Smooth muscle cell (in vitro differentiated cells): ENCODE results near the gene GPR137B. TPM values are rescaled to one million over a fixed set of nuclear protein-coding genes. Genes with fewer than 3 reads are reported as not detected.

Source experiments
- DNase-seq: peaks from one replicate; lab custom pipeline; 2025; ENCODE audit not compliant: unreplicated experiment; lab: John Stamatoyannopoulos, UW
- H2AFZ ChIP-seq: fragments of 200-600 bp; sonication (generic); 2 replicates; pipeline ENCODE4 v1.6.0; 2016; ENCODE audit warnings: antibody characterized with exemption, low read depth, mild to moderate bottlenecking
- H3F3A ChIP-seq: fragments of 200-600 bp; sonication (generic); 2 replicates; pipeline ENCODE4 v1.6.0; 2017; ENCODE audit warnings: antibody characterized with exemption, low read depth
- H3K27ac ChIP-seq: fragments of 200-600 bp; sonication (generic); 2 replicates; pipeline ENCODE4 v1.5.1; 2016; ENCODE audit warnings: low read depth, mild to moderate bottlenecking
- H3K27me3 ChIP-seq: fragments of 200-600 bp; sonication (generic); 2 replicates; pipeline ENCODE4 v1.6.1; 2016; ENCODE audit warnings: low read depth, mild to moderate bottlenecking
- H3K36me3 ChIP-seq: fragments of 200-600 bp; sonication (generic); 2 replicates; pipeline ENCODE4 v1.5.1; 2016; ENCODE audit warnings: low read depth
- H3K4me1 ChIP-seq: fragments of 200-600 bp; sonication (generic); 2 replicates; pipeline ENCODE4 v1.5.1; 2016; ENCODE audit warnings: low read depth
- H3K4me2 ChIP-seq: fragments of 200-600 bp; sonication (generic); 2 replicates; pipeline ENCODE4 v1.6.0; 2016; ENCODE audit warnings: mild to moderate bottlenecking
- H3K4me3 ChIP-seq: fragments of 200-600 bp; sonication (generic); 2 replicates; pipeline ENCODE4 v1.5.1; 2016; ENCODE audit warnings: mild to moderate bottlenecking
- H3K79me2 ChIP-seq: fragments of 200-600 bp; sonication (generic); 2 replicates; pipeline ENCODE4 v1.6.0; 2016; ENCODE audit warnings: low read depth, mild to moderate bottlenecking
- H3K9ac ChIP-seq: fragments of 200-600 bp; sonication (generic); 2 replicates; pipeline ENCODE4 v1.6.0; 2016; ENCODE audit warnings: low read depth
- H3K9me3 ChIP-seq: fragments of 200-600 bp; sonication (generic); replicated peaks from 2 replicates; pipeline ENCODE4 v1.5.1; 2016; ENCODE audit warnings: low read depth
- H4K20me1 ChIP-seq: fragments of 200-600 bp; sonication (generic); 2 replicates; pipeline ENCODE4 v1.6.0; 2016; ENCODE audit warnings: low read depth
- CTCF ChIP-seq: fragments of 200-600 bp; sonication (generic); IDR thresholded peaks from 2 replicates; pipeline ENCODE4 v1.5.1; 2017; ENCODE audit warnings: borderline replicate concordance, mild to moderate bottlenecking, antibody characterized with exemption; ENCODE audit not compliant: insufficient read depth, poor library complexity, severe bottlenecking
- WGBS: methylation state at CpG from one replicate; pipeline ENCODE4 v1.1.7; 2016; ENCODE audit warnings: low lambda C conversion rate; 5-methylcytosine and 5-hydroxymethylcytosine counted together
- polyA plus RNA-seq: library from polyadenylated mRNA; unstranded; fragments of >200 nt; fragmentation: Nextera tagmentation; extraction: Ambion mirVana; gene quantifications from 2 replicates; pipeline ENCODE4 v1.2.1, GENCODE V29; 2016
- total RNA-seq: library from RNA; depleted of rRNA; stranded (reverse); fragments of >200 nt; gene quantifications from 2 replicates; pipeline ENCODE4 v1.2.3, GENCODE V29; 2014

GPR137B gene
- total and polyA plus RNA-seq, 2 experiments from 2014 or later = 16.2 to 17.7 TPM

- H3K27ac ChIP-seq = no peak overlapping the region
- H3K9me3 ChIP-seq = no peaks in the 10 kb centered on the region
- 89% methylated on average over 14 of the region's 14 CpGs for WGBS
- no peak for DNase-seq
- H3K4me1 ChIP-seq = peaks cover 7% of the 10 kb centered on the region
- H3F3A ChIP-seq = no peaks in the 10 kb centered on the region
- H3K27me3 ChIP-seq = peaks cover 21% of the 10 kb centered on the region
- H3K79me2 ChIP-seq = peaks cover 6% of the 10 kb centered on the region
- peak overlapping the region; percentile 88 for H3K4me2 ChIP-seq
- peaks cover 57% of the 10 kb centered on the region for H4K20me1 ChIP-seq
- no peak for TF ChIP-seq CTCF
- no peaks in the 10 kb centered on the region for H3K36me3 ChIP-seq
- H2AFZ ChIP-seq = no peak overlapping the region
- H3K9ac ChIP-seq = no peak overlapping the region
- peak overlapping the region; percentile 64 for H3K4me3 ChIP-seq
Observed at GRCh38 chr1:236144033-236144432, 1.7 kb downstream of the GPR137B start.

GRCh38 chr1:236144446-236145150 is 2.3 kb downstream of the GPR137B start:
- H3K4me2 ChIP-seq = peak overlapping the region; percentile 88
- no peak overlapping the region for H3K27ac ChIP-seq
- no peak for TF ChIP-seq CTCF
- no peaks in the 10 kb centered on the region for H3K36me3 ChIP-seq
- H3K4me3 ChIP-seq = no peak overlapping the region
- peaks cover 6% of the 10 kb centered on the region for H3K79me2 ChIP-seq
- H3F3A ChIP-seq = no peaks in the 10 kb centered on the region
- no peaks in the 10 kb centered on the region for H3K9me3 ChIP-seq
- H3K9ac ChIP-seq = no peak overlapping the region
- 60% methylated on average over 12 of the region's 12 CpGs for WGBS
- no peak for DNase-seq
- peaks cover 7% of the 10 kb centered on the region for H3K4me1 ChIP-seq
- H3K27me3 ChIP-seq = peaks cover 15% of the 10 kb centered on the region
- peaks cover 62% of the 10 kb centered on the region for H4K20me1 ChIP-seq
- no peak overlapping the region for H2AFZ ChIP-seq

- Histone ChIP-seq H3K27me3 (no peaks in the 10 kb centered on the region), H4K20me1 (peaks cover 87% of the 10 kb centered on the region), H3K27ac (no peak overlapping the region), H3K79me2 (peaks cover 6% of the 10 kb centered on the region), H3F3A (no peaks in the 10 kb centered on the region), H3K4me2 (no peak overlapping the region), H3K4me1 (peaks cover 7% of the 10 kb centered on the region), H3K4me3 (no peak overlapping the region), H3K9me3 (no peaks in the 10 kb centered on the region), H3K9ac (no peak overlapping the region), H2AFZ (no peak overlapping the region), H3K36me3 (no peaks in the 10 kb centered on the region)
- no peak for TF ChIP-seq CTCF
- 94% methylated on average over 10 of the region's 10 CpGs for WGBS
- no peak for DNase-seq
Observed at GRCh38 chr1:236147068-236147467, 4.7 kb downstream of the GPR137B start.
